HG02938 (cell line): ENCODE data around the gene PATJ.
A peak's percentile ranks its signal among the peaks of the same experiment; 100 is the strongest.

Source experiments
- ATAC-seq: cut with Tn5 transposase; IDR thresholded peaks from one replicate; pipeline ENCODE4 v1.9.1; 2021; ENCODE audit warnings: mild to moderate bottlenecking, moderate library complexity; ENCODE audit not compliant: unreplicated experiment

Gene PATJ

DNA sequence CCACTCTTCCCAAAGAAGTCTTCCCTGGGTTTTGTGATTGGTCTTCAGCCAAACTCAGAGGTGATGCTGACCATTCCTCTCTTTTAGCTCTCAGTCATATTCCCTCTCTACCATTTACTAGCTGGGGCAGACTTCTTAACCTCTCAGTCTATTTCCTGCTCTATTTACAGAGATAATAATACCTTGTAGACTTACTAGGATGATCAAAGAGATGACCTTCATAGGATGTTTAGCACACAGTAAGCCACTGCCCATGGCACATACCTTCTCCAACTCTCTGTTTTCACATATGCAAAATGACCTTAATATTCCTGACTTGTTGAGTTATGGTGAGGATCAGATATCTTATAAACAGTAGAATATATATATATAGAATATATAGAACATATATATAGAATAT is 346.2 kb downstream of the PATJ start:
- ATAC-seq: no peak

DNA sequence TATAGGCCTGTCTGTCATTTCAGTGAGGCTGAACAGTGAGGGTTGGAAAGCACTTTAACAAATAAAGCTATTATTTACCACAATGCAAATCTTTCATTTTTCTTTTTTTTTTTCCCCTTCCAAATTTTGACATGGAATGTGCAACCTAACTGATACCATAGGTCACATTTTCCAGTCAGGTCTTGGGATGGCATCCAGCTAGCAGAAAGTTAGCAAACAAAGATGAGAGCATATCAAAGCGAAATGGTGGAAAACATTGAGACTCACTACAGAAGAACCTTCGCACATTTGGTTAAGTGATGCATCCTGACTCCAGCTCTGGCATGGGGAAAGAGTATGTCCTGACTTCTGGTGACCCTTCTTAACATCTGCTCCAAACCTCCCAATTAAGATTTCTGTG is 347.3 kb downstream of the PATJ start:
- ATAC-seq: no peak

DNA sequence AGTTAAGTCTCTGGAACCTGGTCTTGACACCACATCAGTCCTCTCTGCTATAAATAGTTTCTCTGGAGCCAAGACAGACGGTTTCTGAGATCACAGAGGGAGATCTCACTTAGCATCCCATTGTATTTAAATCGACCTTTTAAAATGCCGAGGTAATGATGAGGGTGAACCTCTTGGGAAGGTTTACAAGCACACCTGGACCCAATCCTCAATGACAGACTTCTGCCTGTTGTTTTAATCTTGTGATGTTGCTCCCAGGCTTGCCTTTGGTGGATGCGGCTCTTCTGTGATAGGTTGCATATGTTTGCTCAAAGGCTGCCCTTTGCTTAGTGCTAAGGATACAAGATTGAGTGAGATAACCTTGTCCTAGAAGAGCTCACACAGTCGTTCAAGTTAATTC is 347.7 kb downstream of the PATJ start:
- ATAC-seq: no peak

DNA sequence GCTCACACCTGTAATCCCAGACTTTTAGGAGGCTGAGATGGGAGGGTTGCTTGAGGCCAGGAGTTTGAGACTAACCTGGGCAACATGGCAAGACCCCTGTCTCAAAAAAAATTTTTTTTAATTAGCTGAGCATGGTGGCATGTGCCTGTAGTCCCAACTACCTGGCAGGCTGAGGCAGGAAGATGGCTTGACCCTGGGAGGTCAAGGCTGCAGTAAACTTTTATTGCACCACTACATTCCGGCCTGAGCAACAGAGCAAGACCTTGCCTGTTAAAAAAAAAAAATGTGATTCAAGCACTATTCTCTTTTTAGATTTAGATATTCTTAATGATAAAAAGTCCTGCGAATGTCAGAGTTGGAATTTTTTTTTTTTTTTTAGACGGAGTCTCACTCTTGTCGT is 349.8 kb downstream of the PATJ start:
- no peak for ATAC-seq

DNA sequence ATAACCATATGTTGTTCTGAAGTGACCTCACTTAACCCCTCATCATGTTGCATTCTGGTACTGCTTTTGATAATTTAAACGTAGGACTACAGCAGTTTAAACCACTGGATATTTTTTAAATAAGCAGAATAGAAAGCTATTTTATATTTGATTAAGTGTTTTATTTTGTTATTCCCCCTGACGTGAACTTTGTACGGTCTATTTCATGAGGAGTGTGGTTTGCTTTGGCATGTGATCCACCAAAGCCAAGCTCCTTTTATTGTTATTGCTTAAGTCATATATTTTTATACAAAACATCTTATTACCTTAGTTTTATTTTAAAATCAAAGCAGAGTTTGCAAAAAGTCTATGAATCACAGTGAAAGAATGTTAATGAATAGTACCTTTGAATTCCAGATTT is 351.0 kb downstream of the PATJ start:
- ATAC-seq: no peak

DNA sequence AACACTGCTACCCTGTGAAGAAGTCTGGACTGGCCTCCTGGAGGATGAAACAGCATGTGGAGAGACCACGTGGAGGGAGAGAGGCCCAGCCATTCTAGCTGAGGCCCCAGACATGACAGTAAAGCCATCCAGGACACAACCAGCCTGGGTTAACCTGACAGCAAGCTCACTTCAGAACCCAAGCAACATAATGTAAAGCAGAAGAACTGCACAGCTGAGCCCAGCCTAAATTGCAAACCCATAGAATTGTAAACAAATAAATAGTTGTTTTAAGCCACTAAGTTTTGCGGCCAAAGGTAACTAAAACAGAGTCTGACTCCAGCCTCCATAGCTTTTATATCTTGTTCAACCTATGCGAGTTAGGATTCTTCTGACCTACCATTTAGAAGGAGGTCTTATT is 355.2 kb downstream of the PATJ start:
- ATAC-seq: no peak

DNA sequence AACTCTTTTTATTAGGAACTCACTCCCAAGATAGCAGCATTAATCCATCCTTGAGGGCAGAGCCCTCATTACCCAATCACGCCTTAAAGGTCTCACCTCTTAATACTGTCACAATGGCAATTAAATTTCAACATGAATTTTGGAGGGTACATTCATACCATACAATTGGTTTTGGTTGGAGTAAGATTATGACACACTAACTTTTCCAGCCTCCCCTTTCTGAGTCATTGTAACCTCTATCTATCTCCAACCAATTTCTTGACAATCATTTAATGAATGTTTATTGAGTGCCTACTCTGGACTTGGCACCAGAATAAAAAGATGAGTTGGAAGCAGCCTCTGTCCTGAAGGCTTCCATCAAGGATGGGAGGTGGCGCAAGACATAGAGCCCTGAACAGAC is 358.2 kb downstream of the PATJ start:
- ATAC-seq: no peak

DNA sequence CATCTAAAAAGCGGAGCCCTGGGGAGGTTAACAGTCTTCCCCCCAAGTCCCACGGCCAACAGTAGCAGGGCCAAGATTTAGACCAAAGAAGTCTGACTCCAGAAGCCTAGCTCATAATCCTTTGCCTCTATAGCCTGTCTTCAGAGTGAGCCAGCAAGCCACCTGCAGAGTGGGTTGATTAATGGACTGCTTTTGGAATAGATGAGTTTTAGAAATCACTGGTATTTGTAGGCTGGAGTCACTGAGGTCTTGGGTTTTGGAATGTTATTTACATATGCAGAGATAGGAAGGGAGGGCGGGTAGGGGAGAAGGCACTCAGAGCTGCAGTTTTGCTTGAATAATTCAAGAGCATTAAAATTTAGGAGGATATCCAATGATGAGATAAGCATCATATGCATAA is 361.6 kb downstream of the PATJ start:
- ATAC-seq: no peak

DNA sequence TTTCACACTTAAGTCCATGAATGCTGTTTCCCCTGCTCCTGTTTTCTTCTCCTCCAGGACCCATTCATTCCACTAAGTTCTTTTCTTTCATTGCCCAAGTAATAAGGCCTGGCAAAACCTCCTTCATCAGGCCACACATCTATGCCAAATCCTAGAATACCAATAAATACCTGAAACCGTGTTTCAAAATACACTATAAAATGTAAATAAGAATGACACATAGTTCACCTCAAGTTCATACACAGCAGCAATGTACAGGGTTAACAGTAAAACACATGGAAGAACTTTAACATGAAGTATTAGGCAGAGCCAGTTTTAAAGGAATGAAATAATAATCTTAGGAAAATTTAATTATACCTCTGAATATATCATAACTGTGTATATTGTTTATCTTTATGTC is 365.6 kb downstream of the PATJ start:
- ATAC-seq: no peak

DNA sequence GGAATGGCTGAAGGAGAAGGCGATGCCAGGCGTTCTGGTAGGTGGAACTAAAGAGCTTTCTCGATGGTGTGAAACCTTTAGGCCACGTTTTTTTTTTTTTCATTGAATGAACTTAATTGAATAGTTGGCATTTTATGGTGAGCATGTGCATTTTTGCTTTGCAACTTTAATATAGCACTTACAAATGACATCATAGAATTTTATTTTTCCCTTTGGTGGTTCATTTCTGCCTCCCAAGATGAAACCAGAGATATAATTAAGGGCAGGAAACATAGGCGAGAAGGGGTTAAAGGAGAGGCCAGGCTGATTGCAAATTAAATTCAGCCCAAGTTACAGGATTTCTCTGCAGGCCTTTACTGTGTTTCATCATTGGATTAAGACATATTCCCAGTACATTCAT is 366.8 kb downstream of the PATJ start:
- ATAC-seq: no peak

DNA sequence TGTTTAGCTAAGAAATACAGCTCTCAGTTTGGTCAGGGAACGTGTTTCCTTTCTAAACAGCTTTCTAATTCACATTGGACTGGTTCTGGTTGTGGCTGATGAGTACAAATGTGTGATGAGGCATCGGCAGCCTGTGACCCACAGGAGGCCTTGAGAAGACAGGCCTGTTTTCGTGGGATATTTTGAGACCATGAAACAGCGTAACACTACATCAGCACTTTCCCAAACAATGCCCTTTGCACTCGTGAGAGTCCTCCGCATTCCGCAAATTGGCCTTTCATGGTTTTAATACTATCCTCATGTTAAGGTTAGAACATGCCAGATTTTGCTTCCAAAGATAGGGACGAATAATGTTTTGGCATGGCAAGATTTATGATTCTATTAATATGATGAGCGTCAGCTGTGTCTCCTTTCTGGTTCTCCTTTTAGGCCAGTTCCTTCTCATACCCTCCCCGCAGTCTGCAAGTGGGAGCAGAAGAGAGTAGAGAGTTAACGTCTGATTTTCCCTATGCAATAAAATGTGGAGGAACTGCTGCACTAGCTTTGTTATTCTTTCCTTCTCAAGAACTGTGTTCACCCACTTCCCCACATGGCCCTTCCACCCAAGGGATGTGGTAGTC is 368.0 kb downstream of the PATJ start:
- no peak for ATAC-seq

DNA sequence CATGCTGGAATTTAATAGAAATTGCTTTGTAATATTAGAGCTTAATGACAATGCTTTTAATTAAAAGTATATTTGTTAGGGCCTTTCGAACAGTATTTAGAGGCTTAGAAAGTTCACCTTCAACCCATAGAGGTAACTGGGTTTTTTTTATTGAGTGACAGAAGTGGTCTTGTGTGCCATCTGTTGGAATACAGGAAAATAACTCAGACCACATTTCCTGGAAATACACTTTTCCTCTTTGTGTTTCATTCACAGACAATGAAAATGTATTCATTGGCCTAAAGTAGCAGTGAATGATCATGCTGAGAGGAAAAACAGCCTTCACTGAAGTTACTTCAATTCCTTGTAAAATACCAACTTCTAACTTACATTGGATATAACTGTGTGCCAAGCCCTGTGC is 368.8 kb downstream of the PATJ start:
- ATAC-seq: no peak

DNA sequence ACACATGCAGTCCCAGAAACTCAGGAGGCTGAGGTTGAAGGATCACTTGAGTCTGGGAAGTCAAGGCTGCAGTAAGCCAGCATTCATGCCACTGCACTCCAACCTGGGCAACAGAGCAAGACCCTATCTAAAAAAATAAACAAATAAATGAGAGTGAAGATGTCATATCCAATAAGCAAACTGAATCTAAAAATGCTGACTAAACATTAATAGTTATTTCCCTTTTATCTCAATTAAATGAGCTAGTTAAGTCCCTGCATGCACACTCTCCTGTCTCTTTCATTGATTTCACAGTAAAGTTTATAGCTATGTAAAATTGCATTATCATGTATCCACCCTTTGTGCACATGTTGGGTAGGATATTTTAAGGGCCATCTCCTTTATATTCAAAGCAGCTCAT is 371.2 kb downstream of the PATJ start:
- no peak for ATAC-seq

DNA sequence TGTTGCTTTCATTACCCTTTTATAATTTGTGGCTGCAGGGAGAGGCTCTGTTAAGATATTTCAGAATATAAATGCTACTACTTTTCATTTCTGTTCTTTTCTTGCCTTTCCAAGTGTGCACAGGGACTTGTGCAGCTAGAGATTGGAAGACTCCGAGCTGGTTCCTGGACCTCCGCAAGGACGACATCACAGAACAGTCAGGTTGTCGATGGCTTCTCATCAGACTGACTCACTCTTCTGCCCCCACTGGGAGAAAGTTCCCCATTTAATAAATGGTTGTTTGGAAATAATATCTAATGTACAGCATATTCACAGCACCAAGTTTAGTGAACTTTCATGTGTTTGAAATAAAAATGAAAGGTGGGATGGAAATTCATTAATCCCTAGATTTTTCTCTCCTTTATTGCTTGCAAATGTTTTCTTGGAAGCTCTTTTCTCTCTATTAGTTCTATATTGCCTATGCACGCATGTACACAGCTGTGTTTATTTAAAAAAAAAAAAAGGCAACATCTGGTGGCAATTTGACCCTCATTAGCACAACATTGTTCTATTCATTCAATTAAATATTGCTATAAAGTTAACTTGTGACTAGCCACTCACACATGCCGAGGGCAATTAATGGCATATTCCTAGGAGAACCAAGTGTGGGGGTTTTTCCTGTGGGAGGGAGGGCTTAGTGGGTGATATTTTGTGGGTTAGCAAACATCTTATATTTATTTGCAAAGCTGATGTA is 374.9 kb downstream of the PATJ start:
- ATAC-seq: no peak

DNA sequence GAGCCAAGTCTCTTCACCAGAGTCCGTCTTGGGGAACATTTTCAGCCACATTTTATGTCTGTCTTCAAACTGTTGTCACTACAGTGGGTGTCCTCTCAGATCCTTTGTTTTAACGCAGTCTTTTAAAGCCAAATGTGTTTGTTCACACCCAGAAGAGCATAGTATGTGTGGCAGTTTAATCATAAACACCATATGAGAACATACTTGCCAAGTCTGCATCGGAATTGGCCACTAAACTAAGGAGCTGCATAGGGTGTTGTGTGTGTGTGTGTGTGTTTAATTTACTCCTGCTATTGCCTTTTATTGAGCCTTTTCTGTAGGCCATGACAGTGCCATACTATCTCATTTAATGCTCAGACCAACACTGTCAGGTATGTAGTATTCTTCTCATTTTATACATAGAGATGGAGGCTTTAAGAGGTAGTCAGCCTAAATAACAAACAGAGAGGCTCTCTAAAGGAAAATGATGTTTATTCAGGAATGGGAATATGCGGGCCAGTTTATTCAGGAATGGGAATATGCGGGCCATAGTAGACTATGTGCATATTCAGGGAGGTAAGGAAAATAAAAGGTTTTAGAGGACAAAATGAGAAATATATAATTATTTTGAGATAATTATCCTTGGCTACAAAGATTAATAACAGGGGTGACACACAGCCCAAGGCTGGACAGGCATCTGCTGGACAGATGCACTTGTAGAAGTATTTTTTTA is 384.5 kb downstream of the PATJ start:
- ATAC-seq: no peak

DNA sequence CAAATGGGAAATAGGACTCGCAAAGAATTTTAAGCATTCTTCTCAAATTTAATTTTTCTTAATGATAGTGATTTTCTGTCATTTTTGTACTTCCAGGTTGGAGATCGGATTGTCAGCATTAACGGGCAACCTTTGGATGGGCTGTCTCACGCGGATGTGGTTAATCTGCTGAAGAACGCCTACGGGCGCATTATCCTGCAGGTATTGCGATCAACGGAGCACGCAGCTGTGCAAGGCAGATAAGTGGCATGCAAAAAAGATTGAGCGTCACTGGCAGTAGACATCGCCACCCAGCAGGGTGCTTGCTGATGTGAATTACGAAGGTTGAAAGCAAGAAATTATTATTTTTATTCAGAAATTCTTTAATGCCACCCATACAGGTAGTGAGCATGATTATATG is 386.5 kb downstream of the PATJ start:
- ATAC-seq: no peak

DNA sequence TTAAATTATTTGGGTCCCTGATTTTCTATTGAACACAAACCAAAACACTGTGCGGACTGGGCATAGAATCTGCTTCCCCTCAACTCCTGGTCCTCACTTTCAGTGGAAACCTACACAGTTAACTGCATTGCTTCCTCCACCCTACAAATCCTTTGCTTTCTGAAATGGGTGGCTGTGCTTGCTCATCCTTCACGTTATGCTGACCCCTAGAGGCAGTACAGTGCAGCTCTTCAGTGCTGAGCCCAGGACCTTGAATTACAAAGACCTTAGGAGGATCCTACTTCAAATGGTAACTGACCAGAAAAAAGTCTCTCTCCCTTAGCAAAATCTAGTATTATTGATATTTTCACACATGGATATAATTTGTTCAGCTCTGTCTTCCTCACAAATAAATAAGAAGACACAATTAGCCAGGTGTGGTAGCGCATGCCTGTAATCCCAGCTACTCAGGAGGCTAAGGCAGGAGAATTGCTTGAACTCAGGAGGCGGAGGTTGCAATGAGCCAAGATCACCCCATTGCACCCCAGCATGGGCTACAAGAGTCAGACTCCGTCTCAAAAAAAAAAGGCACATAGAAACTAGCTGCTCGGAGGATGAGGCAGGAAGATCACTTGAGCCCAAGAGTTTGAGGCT is 388.9 kb downstream of the PATJ start:
- peak; percentile 79 for ATAC-seq

DNA sequence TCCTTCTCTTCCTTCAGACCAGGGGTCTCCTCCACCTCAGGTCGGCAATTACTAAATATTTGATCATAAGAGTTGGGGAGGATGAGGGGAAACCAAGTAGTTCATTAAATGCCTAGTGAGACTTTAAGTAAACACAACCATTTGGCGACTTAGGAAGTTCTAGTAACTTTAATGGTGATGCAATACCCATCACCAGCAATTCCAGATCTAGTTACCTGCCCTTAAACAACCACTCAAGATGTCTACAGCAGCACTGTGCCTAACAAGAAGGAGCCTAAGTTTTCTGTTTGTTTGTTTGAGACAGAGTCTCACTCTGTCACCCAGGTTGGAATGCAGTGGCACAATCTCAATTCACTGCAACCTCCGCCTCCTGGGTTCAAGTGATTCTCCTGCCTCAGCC is 395.7 kb downstream of the PATJ start:
- no peak for ATAC-seq

DNA sequence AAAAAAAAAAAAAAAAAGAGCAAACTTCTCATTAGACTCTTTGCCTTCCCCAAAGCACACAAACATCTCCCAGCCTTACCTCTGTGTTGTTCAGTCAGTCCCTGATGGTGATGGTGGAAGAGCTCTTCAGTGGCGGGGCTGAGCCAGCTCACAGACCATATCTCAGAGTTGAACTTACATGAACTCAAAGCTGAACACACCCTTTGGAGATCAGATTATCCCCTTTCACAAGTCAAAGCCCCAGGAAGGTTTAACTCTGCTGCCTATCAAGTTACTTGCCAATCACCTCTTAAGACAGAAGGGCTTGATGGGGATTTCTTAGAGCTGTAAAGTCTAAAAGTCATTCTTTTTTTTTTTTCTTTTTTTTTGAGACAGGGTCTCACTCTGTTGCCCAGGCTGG is 397.1 kb downstream of the PATJ start:
- no peak for ATAC-seq

DNA sequence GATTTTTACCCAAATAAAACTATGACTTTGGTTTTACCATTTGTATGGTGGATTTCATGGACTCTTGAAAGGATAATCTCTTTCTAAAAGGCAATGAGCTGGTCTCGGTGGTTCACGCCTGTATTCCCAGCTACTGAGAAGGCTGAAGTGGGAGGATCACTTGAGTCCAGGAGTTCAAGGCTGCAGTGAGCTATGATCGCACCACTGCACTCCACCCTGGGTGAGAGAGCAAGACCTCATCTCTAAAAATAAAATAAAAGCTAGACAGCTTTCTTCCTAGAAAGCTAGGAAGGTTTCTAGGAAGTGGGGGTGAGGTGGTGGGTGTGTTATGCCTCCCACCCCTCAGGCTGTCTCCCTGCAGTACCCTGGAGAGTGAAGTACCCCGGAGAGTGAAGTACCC is 398.4 kb downstream of the PATJ start:
- no peak for ATAC-seq

DNA sequence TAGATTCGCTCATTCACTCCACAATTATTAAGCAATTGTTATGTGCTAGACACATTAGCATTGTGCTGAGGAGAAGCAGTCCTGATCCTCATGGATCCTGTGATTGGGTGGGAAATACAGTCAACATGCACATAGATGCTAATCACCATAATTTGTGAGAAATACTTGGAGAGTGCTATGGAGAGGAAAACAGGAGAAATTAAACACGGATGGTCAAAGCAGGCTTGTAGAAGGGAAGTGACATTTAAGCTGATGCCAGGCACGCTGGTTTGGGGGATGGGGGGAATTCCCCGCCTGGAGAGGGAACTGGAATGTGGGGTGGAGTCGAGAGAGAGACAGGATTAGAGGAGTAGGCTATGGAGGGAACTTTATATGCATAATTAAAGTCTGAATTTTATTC is 400.2 kb downstream of the PATJ start:
- no peak for ATAC-seq
